WERI-Rb-1 (cell line): ENCODE data around the gene RASA3.

Source experiments
- DNase-seq: peaks from one replicate; pipeline ENCODE4 v3.0.0-alpha.2; 2020
- H3K27ac ChIP-seq: fragments of 250-450 bp; sonication (Bioruptor Pico); 2 replicates; pipeline ENCODE4 v1.5.1; 2020; ENCODE audit warnings: mild to moderate bottlenecking, moderate library complexity
- H3K27me3 ChIP-seq: fragments of 250-450 bp; sonication (Bioruptor Pico); 2 replicates; pipeline ENCODE4 v1.5.1; 2021; ENCODE audit warnings: mild to moderate bottlenecking, low read depth, moderate library complexity; ENCODE audit not compliant: insufficient read depth, severe bottlenecking
- H3K36me3 ChIP-seq: fragments of 250-450 bp; sonication (Bioruptor Pico); 2 replicates; pipeline ENCODE4 v1.5.1; 2020; ENCODE audit warnings: mild to moderate bottlenecking, moderate library complexity
- H3K4me3 ChIP-seq: 2 replicates; pipeline ENCODE4 v1.5.1; 2011; ENCODE audit warnings: low read depth, mild to moderate bottlenecking, control low read depth, low read length
- H3K9me3 ChIP-seq: fragments of 250-450 bp; sonication (Bioruptor Pico); 2 replicates; pipeline ENCODE4 v1.5.1; 2021; ENCODE audit warnings: mild to moderate bottlenecking, moderate library complexity; ENCODE audit not compliant: severe bottlenecking
- CTCF ChIP-seq: IDR thresholded peaks from 2 replicates; pipeline ENCODE4 v1.5.1; 2011; ENCODE audit warnings: low read depth, mild to moderate bottlenecking, control low read depth, inconsistent platforms, low read length

The RASA3 gene

DNA sequence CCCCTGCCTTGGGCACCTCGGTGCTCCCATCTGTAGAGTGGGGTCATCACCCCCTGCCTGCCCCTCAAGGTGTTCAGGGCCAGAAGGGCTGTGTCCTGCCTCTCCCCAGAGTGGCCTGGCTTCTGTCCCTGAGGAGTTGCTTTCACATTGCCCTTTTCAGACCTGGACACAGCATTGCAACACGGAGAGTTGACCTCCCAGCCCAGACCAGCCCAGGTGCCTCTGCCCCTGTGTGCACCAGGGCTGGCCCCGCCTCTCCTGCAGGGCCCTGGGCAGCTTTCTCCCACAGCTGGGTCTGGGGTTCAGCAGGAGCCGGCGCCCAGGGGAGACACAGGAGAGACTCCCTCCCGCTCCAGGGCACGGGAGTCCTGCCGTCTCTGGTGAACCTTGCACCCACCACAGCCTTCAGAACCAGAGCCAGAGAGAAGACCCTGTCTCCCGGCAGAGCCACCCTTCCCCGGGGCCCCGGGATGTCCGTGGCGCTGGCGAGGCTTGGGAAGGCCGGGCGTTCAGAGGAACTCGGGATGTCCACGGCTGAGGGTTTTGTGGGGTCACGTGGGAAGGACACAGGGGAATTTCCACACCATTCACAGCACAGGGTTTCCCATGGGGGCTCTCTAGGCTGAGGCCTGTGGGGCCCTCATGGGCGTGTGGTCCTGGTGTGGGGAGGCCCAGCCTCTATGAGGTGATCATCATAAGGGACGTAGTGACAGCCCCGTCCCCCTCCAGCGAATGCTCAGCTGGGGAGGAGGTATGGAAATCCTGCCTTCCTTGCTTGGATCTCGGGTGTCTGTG lies 181.8 kb downstream of the RASA3 start:
- Histone ChIP-seq H3K4me3 (no peak overlapping the region), H3K27me3 (no peaks in the 10 kb centered on the region), H3K36me3 (no peaks in the 10 kb centered on the region), H3K9me3 (peaks cover 9% of the 10 kb centered on the region), H3K27ac (no peak overlapping the region)
- DNase-seq, result no peak
- no peak for TF ChIP-seq CTCF

DNA sequence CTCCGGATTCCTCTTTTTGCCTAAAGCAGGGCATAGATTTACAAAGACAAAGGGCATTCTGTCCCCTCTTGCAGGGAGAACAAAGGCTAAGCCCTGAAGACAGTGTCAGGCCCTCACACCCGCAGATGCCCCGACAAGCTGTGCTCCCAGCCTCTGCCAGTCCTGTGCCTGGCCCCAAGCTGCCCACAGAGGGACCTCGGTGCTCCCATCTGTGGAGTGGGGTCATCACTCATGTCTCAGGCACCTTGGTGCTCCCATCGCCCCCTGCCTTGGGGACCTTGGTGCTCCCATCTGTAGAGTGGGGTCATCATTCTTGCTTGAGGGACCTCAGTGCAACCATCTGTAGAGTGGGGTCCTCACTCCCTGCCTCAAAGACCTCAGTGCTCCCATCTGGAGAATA lies 182.9 kb downstream of the RASA3 start:
- Histone ChIP-seq H3K27ac (no peak overlapping the region), H3K4me3 (no peak overlapping the region), H3K9me3 (peaks cover 8% of the 10 kb centered on the region), H3K27me3 (no peaks in the 10 kb centered on the region), H3K36me3 (no peaks in the 10 kb centered on the region)
- no peak for DNase-seq
- no peak for TF ChIP-seq CTCF

DNA sequence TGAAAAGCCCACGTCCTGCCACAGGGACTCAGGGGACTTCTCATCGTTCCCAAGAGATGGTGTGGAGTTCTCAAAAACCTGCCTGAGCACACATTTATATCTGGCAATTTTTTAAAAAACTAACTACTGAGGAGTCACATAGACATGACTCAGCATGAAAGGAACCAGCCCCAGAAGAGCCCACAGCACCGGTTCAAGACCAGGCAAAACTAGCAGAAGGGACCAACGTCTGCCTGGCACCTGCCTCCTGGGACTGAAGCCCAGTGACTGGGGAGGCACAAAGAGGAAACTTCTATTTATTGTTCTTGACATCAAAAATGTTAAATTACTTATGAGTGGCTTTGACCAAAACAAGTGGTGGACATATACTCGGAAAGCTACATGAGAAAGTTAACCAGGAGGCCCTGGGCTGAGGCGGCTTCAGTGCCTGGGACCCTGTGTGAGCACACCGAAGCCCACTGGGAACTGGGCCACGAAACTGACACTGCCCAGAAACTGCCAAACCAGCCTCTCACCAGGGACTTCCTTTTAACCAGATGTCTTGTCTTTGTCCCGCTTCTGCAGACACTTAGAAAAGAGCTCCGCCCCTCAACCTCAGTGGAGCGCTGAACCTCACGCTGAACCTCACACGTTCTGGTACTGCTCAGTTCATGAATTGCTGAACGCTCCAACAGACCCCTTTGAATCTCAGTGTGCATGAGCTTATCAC lies 184.2 kb downstream of the RASA3 start:
- H3K27me3 ChIP-seq, result no peaks in the 10 kb centered on the region
- H3K4me3 ChIP-seq, result no peak overlapping the region
- no peak for TF ChIP-seq CTCF
- H3K36me3 ChIP-seq, result no peaks in the 10 kb centered on the region
- no peaks in the 10 kb centered on the region for H3K9me3 ChIP-seq
- no peak overlapping the region for H3K27ac ChIP-seq
- DNase-seq, result no peak

DNA sequence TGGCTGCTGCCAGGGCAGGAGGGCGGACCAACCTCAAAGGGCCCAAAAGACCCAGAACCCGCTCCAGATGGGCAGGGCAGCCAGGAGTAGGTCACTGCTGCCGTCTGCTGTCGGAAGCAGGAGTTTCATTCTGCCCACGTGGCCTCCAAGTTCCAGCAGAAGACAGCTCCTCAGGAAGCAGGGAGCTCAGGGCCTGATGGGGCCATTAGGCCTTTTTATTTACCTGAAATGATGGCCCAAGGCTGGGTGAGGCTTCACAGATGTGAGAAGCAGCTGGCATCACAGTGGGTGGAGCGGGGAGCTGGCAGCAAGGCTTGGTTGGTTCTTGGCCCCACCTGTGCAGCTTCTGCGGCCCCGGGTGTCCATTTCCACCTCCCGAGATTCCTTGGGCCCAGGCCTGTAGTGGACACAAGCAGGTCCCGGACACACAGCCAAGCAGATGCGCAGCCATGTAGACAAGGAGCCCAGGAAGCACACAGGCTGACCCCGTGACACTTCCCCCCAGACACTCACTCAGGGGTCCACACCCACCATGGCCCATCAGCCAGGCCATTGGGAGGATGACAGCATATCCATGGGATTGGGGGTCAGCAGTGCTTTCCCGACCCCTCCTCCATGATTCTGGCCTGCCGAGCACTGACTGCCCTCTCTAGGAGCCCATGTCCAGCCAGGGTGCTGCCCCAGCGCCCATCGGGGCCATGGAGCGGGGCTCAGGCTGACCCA lies 185.0 kb downstream of the RASA3 start:
- no peaks in the 10 kb centered on the region for H3K27me3 ChIP-seq
- H3K9me3 ChIP-seq, result no peaks in the 10 kb centered on the region
- H3K27ac ChIP-seq, result no peak overlapping the region
- H3K36me3 ChIP-seq, result no peaks in the 10 kb centered on the region
- peak; percentile 97 for TF ChIP-seq CTCF
- no peak overlapping the region for H3K4me3 ChIP-seq
- DNase-seq, result peak; percentile 82

DNA sequence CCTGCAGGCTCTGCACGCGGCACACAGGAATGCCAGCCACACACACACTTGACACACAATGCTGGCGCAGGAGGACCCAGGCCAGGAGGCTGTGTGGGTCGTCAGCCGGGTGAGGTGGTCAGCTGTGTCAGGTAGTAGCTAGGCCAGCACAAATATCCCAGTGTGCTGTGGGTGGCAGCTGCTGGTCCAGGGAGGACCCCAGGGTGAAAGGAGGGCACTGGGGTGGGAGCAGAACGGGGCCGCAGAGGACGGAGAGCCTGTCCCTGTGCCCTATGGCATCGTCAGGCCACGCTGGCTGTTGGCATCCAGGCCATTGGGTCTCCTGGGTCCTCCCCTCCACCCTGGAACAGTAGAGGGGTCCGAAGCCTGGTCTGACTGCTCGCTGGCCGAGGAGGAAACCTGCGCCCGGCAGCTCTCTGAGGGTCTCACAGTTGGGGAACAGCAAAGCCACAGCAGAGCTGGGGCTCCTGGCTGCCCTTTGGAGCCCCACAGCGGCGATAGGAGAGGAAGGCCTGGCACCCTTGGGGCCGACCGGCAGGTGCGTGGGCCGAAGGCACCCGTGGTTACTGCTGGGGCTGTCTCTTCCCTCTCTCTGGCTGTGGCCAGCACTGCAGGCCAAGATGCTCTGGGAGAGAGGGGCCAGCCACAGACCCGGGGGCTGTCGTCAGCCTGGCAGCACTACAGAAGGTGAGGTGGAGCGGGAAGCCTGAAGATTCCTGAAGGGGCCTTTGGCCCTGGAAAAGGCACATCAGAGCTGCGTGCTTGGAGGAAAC lies 185.8 kb downstream of the RASA3 start:
- no peak for TF ChIP-seq CTCF
- DNase-seq, result no peak
- Histone ChIP-seq H3K9me3 (peaks cover 2% of the 10 kb centered on the region), H3K27ac (no peak overlapping the region), H3K36me3 (no peaks in the 10 kb centered on the region), H3K4me3 (no peak overlapping the region), H3K27me3 (no peaks in the 10 kb centered on the region)
